ENCODE measurements around the gene TMEM203. TPM values are rescaled to one million over a fixed set of nuclear protein-coding genes. Genes with fewer than 3 reads are reported as not detected.
"Not testable (repeated sequence)": the region's sequence is repeated elsewhere in the genome, so short reads cannot be mapped to it uniquely, and the experiment has no call there.

The TMEM203 gene
- total RNA-seq, 2 experiments from 2014 or later: 30.0 to 31.1 TPM

GRCh38 chr9:137247135-137247915 is 41.9 kb upstream of the TMEM203 start:
- Mint-ChIP-seq H3K36me3 (peaks cover 17% of the 10 kb centered on the region), H3K27ac (no peak overlapping the region), H3K27me3 (no peaks in the 10 kb centered on the region), H3K9me3 (no peaks in the 10 kb centered on the region), H3K4me3 (no peak overlapping the region), H3K4me1 (ENCODE audit: low read depth) (peaks cover 10% of the 10 kb centered on the region)
- DNase-seq: no peak
- ChIA-PET POLR2A (no interaction called here), CTCF (interaction anchor here (0.6 to 3.4 kb wide), 3 partner anchors 10 to 288 kb away, joined by 3 to 11 read pairs (median 3); no protein-coding TSS in a partner anchor)
- intact Hi-C loops (cut with micrococcal nuclease): no loop called here

GRCh38 chr9:137245450-137246421 is 40.3 kb upstream of the TMEM203 start:
- intact Hi-C loops (cut with micrococcal nuclease): no loop called here
- no peaks in the 10 kb centered on the region for H3K27me3 Mint-ChIP-seq
- ChIA-PET CTCF (interaction anchor here (1.2 to 1.6 kb wide), 2 partner anchors 9 to 211 kb away, joined by 3 to 7 read pairs; no protein-coding TSS in a partner anchor), POLR2A (interaction anchor here (2.0 kb wide), 1 partner anchor 9 kb away, joined by 5 read pairs; the partner anchor contains the start of gene NELFB)
- H3K36me3 Mint-ChIP-seq: peaks cover 26% of the 10 kb centered on the region
- no peak for DNase-seq
- H3K9me3 Mint-ChIP-seq: no peaks in the 10 kb centered on the region
- no peak overlapping the region for H3K27ac Mint-ChIP-seq
- H3K4me1 Mint-ChIP-seq (ENCODE audit: low read depth): peaks cover 12% of the 10 kb centered on the region
- H3K4me3 Mint-ChIP-seq: no peak overlapping the region

GRCh38 chr9:137244486-137245449 is 39.3 kb upstream of the TMEM203 start:
- peaks cover 12% of the 10 kb centered on the region for H3K4me1 Mint-ChIP-seq (ENCODE audit: low read depth)
- H3K9me3 Mint-ChIP-seq: no peaks in the 10 kb centered on the region
- no peaks in the 10 kb centered on the region for H3K27me3 Mint-ChIP-seq
- peaks cover 26% of the 10 kb centered on the region for H3K36me3 Mint-ChIP-seq
- intact Hi-C loops (cut with micrococcal nuclease): loop anchor here (5.0 kb wide), 2 partner anchors 117 to 452 kb away; partner anchors contain the start of gene TMEM141
- POLR2A ChIA-PET: interaction anchor here (1.7 to 2.0 kb wide), 2 partner anchors 10 to 130 kb away, joined by 5 read pairs; partner anchors contain the start of genes DPP7 and NELFB
- no peak overlapping the region for H3K4me3 Mint-ChIP-seq
- DNase-seq: no peak
- no peak overlapping the region for H3K27ac Mint-ChIP-seq
- CTCF ChIA-PET: interaction anchor here (1.2 to 1.8 kb wide), 3 partner anchors 8 to 210 kb away, joined by 3 to 7 read pairs (median 7); partner anchors contain the start of gene NELFB

- H3K4me3 Mint-ChIP-seq: peak overlapping the region; percentile 83
These were observed 38.4 kb upstream of the TMEM203 start for GRCh38 chr9:137243626-137244485.

GRCh38 chr9:137243266-137243625 is 37.8 kb upstream of the TMEM203 start:
- not testable (repeated sequence) for H3K27me3 Mint-ChIP-seq, H3K27ac Mint-ChIP-seq, H3K9me3 Mint-ChIP-seq, DNase-seq
- CTCF ChIA-PET: interaction anchor here (0.9 to 1.8 kb wide), 4 partner anchors 11 to 202 kb away, joined by 3 to 7 read pairs (median 4); partner anchors contain the start of gene NELFB
- Mint-ChIP-seq H3K4me3 (peak overlapping the region; percentile 83), H3K36me3 (peaks cover 26% of the 10 kb centered on the region), H3K4me1 (ENCODE audit: low read depth) (peaks cover 19% of the 10 kb centered on the region)
- intact Hi-C loops (cut with micrococcal nuclease): loop anchor here (5.0 kb wide), 2 partner anchors 116 to 451 kb away; partner anchors contain the start of gene TMEM141
- POLR2A ChIA-PET: interaction anchor here (1.1 to 4.5 kb wide), 4 partner anchors 11 to 114 kb away, joined by 3 to 65 read pairs (median 6); partner anchors contain the start of genes ANAPC2, NELFB and SSNA1

More at GRCh38 chr9:137243626-137244485, 38.4 kb upstream of the TMEM203 start:
- POLR2A ChIA-PET: interaction anchor here (1.7 to 4.5 kb wide), 3 partner anchors 10 to 129 kb away, joined by 5 to 65 read pairs (median 5); partner anchors contain the start of genes DPP7 and NELFB
- H3K4me1 Mint-ChIP-seq (ENCODE audit: low read depth): peaks cover 15% of the 10 kb centered on the region
- H3K36me3 Mint-ChIP-seq: peaks cover 26% of the 10 kb centered on the region
- no peaks in the 10 kb centered on the region for H3K9me3 Mint-ChIP-seq
- CTCF ChIA-PET: interaction anchor here (1.8 kb wide), 1 partner anchor 11 kb away, joined by 7 read pairs; the partner anchor contains the start of gene NELFB
- no peak for DNase-seq
- H3K27me3 Mint-ChIP-seq: no peaks in the 10 kb centered on the region
- no peak overlapping the region for H3K27ac Mint-ChIP-seq
- intact Hi-C loops (cut with micrococcal nuclease): loop anchor here (5.0 kb wide), 2 partner anchors 117 to 452 kb away; partner anchors contain the start of gene TMEM141

GRCh38 chr9:137242269-137243203 is 37.1 kb upstream of the TMEM203 start:
- H3K36me3 Mint-ChIP-seq: peaks cover 26% of the 10 kb centered on the region
- POLR2A ChIA-PET: interaction anchor here (0.6 to 4.5 kb wide), 8 partner anchors 8 to 115 kb away, joined by 3 to 65 read pairs (median 6); partner anchors contain the start of genes ANAPC2, CYSRT1, NELFB and RNF208
- DNase-seq: no peak
- CTCF ChIA-PET: interaction anchor here (0.7 to 1.5 kb wide), 7 partner anchors 11 to 203 kb away, joined by 3 to 5 read pairs (median 4); no protein-coding TSS in a partner anchor
- no peaks in the 10 kb centered on the region for H3K27me3 Mint-ChIP-seq
- H3K9me3 Mint-ChIP-seq: no peaks in the 10 kb centered on the region
- peak overlapping the region; percentile 67 for H3K27ac Mint-ChIP-seq
- peaks cover 21% of the 10 kb centered on the region for H3K4me1 Mint-ChIP-seq (ENCODE audit: low read depth)
- intact Hi-C loops (cut with micrococcal nuclease): loop anchor here (5.0 kb wide), 2 partner anchors 115 to 450 kb away; partner anchors contain the start of gene TMEM141
- H3K4me3 Mint-ChIP-seq: peak overlapping the region; percentile 83

- Mint-ChIP-seq H3K27me3 (no peaks in the 10 kb centered on the region), H3K4me3 (peak overlapping the region; percentile 83), H3K36me3 (peaks cover 26% of the 10 kb centered on the region), H3K27ac (peak overlapping the region; percentile 67), H3K9me3 (no peaks in the 10 kb centered on the region), H3K4me1 (ENCODE audit: low read depth) (peaks cover 21% of the 10 kb centered on the region)
- DNase-seq: peak; percentile 77
- intact Hi-C loops (cut with micrococcal nuclease): loop anchor here (2.0 to 5.0 kb wide), 3 partner anchors 41 to 449 kb away; partner anchors contain the start of genes TMEM141 and TPRN
- CTCF ChIA-PET: interaction anchor here (0.7 to 3.9 kb wide), 10 partner anchors 8 to 174 kb away, joined by 3 to 22 read pairs (median 4); partner anchors contain the start of genes ANAPC2, CYSRT1, RNF208 and RNF224
- POLR2A ChIA-PET: interaction anchor here (0.8 to 4.5 kb wide), 14 partner anchors 9 to 355 kb away, joined by 3 to 65 read pairs (median 5); partner anchors contain the start of genes ANAPC2, CYSRT1, MAN1B1 and NELFB
These were observed 36.2 kb upstream of the TMEM203 start for GRCh38 chr9:137241490-137242268.

- Mint-ChIP-seq H3K27ac (peak within 1 kb of the TSS; percentile 94), H3K4me1 (ENCODE audit: low read depth) (peaks cover 21% of the 10 kb centered on the region), H3K27me3 (no peaks in the 10 kb centered on the region), H3K36me3 (peaks cover 26% of the 10 kb centered on the region), H3K4me3 (peak within 1 kb of the TSS; percentile 88), H3K9me3 (no peaks in the 10 kb centered on the region)
- ChIA-PET POLR2A (interaction anchor here (0.6 to 4.5 kb wide), 25 partner anchors 9 to 450 kb away, joined by 3 to 65 read pairs (median 4); partner anchors contain the start of genes ANAPC2, CYSRT1, DPP7 and EXD3), CTCF (interaction anchor here (0.7 to 3.9 kb wide), 14 partner anchors 7 to 211 kb away, joined by 3 to 22 read pairs (median 4); partner anchors contain the start of genes ANAPC2, CYSRT1, NRARP and RNF208)
- intact Hi-C loops (cut with micrococcal nuclease): loop anchor here (1.0 to 5.0 kb wide), 6 partner anchors 14 to 449 kb away; partner anchors contain the start of genes ANAPC2, NELFB, SSNA1 and TMEM141
- peak; percentile 99 for DNase-seq
These were observed 35.5 kb upstream of the TMEM203 start, which contains the start of gene TUBB4B for GRCh38 chr9:137240841-137241489. TUBB4B (plus strand) TSS chr9:137241287; CDS start chr9:137241361, 74 bp downstream.
